Endothelial cell of umbilical vein (primary cell): ENCODE measurements around the gene KCNMA1. TPM values are rescaled to one million over a fixed set of nuclear protein-coding genes. Genes with fewer than 3 reads are reported as not detected.
"Not testable (repeated sequence)": the region's sequence is repeated elsewhere in the genome, so short reads cannot be mapped to it uniquely, and the experiment has no call there.

Experiments used
- BruUV-seq: library from RNA; stranded (reverse); fragments of 400-500 nt; replicated peaks from 2 replicates; lab custom pipeline; 2021; lab: Mats Ljungman, UMichigan
- CTCF ChIA-PET: fragments of 300-600, 350-600 bp; sonication (Branson Sonifier 250); formaldehyde crosslinking; loops from one replicate; lab custom pipeline; 2021; ENCODE audit warnings: antibody characterized with exemption, inconsistent platforms; lab: Charles Lee
- POLR2A ChIA-PET: fragments of 300-600, 350-600 bp; sonication (Branson Sonifier 250); formaldehyde crosslinking; loops from one replicate; lab custom pipeline; 2021; ENCODE audit warnings: antibody characterized with exemption, inconsistent platforms; lab: Charles Lee
- DNase-seq: peaks from one replicate; pipeline ENCODE4 v3.0.0-alpha.2; 2011; ENCODE audit warnings: low read depth, low spot score
- FAIRE-seq: peaks from 2 replicates; lab custom pipeline; 2011; peaks lifted over from hg19 to GRCh38; lab: Jason Lieb, UNC
- H2AFZ ChIP-seq: 2 replicates; pipeline ENCODE4 v1.6.0; 2012; ENCODE audit warnings: low read depth, low read length, control low read depth, inconsistent platforms
- H3K27ac ChIP-seq: 2 replicates; pipeline ENCODE4 v1.5.1; 2011; ENCODE audit warnings: low read depth, mild to moderate bottlenecking, control low read depth, low read length, moderate library complexity; ENCODE audit not compliant: insufficient read depth
- H3K27me3 ChIP-seq, 2 experiments: 2 replicates each; pipeline versions ENCODE4 v1.6.0 to v1.6.1; 2011; ENCODE audit warnings: low read length in 2 of 2, mixed read lengths in 1 of 2; ENCODE audit not compliant: control insufficient read depth in 2 of 2, insufficient read depth in 2 of 2
- H3K36me3 ChIP-seq, 2 experiments: 2 replicates in 1 of 2; 3 replicates in 1 of 2; pipeline ENCODE4 v1.5.1; 2011; ENCODE audit warnings: low read length in 2 of 2, mild to moderate bottlenecking in 1 of 2, moderate library complexity in 1 of 2; ENCODE audit not compliant: control insufficient read depth in 2 of 2, insufficient read depth in 2 of 2; ENCODE audit errors: extremely low read depth in 1 of 2
- H3K4me1 ChIP-seq: 3 replicates; pipeline ENCODE4 v1.5.1; 2011; ENCODE audit warnings: mild to moderate bottlenecking, low read length; ENCODE audit not compliant: control insufficient read depth, insufficient read depth; ENCODE audit errors: extremely low read depth
- H3K4me2 ChIP-seq: 2 replicates; pipeline ENCODE4 v1.6.1; 2011; ENCODE audit warnings: low read length, control low read depth, mixed read lengths; ENCODE audit not compliant: insufficient read depth
- H3K4me3 ChIP-seq, 3 experiments: fragments of 200-600 bp in 1 of 3; sonication (generic), shearing (Covaris generic) in 1 of 3; replicated peaks in 1 of 3; 2 replicates each; pipeline ENCODE4 v1.5.1; 2011 to 2016; ENCODE audit warnings: control low read depth in 3 of 3, low read length in 3 of 3, mild to moderate bottlenecking in 2 of 3, inconsistent platforms in 1 of 3, low read depth in 1 of 3, moderate library complexity in 1 of 3; ENCODE audit not compliant: insufficient read depth in 1 of 3
- H3K79me2 ChIP-seq: 2 replicates; pipeline ENCODE4 v1.6.0; 2012; ENCODE audit warnings: low read length, inconsistent platforms; ENCODE audit not compliant: control insufficient read depth, insufficient read depth
- H3K9ac ChIP-seq: replicated peaks from 2 replicates; pipeline ENCODE3; 2011; ENCODE audit warnings: low read length, control low read depth; ENCODE audit not compliant: insufficient read depth; ENCODE audit errors: extremely low read depth
- H3K9me1 ChIP-seq: replicated peaks from 3 replicates; pipeline ENCODE4 v1.6.0; 2011; ENCODE audit warnings: mild to moderate bottlenecking, low read length; ENCODE audit not compliant: control insufficient read depth, insufficient read depth; ENCODE audit errors: extremely low read depth
- H3K9me3 ChIP-seq: replicated peaks from 2 replicates; pipeline ENCODE4 v1.5.1; 2012; ENCODE audit warnings: low read length, inconsistent platforms; ENCODE audit not compliant: control insufficient read depth, insufficient read depth
- H4K20me1 ChIP-seq: replicated peaks from 2 replicates; pipeline ENCODE3; 2011; ENCODE audit warnings: mild to moderate bottlenecking, low read length; ENCODE audit not compliant: control insufficient read depth, insufficient read depth; ENCODE audit errors: extremely low read depth
- CTCF ChIP-seq, 2 donors: IDR thresholded peaks; 1 replicate in 1 of 2; 2 replicates in 1 of 2; pipeline ENCODE4 v1.5.1; 2011; ENCODE audit warnings: low read length in 2 of 2, mild to moderate bottlenecking in 2 of 2, moderate library complexity in 2 of 2, control low read depth in 1 of 2, inconsistent platforms in 1 of 2, low read depth in 1 of 2; ENCODE audit not compliant: insufficient read depth in 1 of 2; ENCODE audit errors: extremely low read depth in 1 of 2
- EZH2 ChIP-seq: IDR thresholded peaks from 2 replicates; pipeline ENCODE4 v1.6.1; 2012; ENCODE audit warnings: borderline replicate concordance, low read depth, mild to moderate bottlenecking, moderate library complexity, low read length, inconsistent platforms; ENCODE audit not compliant: severe bottlenecking
- FOS ChIP-seq: IDR thresholded peaks from 2 replicates; pipeline ENCODE4 v1.6.1; 2011; ENCODE audit warnings: mild to moderate bottlenecking, low read length, moderate library complexity, borderline replicate concordance; ENCODE audit not compliant: insufficient read depth
- GATA2 ChIP-seq: IDR thresholded peaks from 2 replicates; pipeline ENCODE4 v1.7.0; 2011; ENCODE audit warnings: low read depth, mild to moderate bottlenecking, moderate library complexity, mixed read lengths, low read length; ENCODE audit not compliant: insufficient read length, insufficient read depth
- JUN ChIP-seq: IDR thresholded peaks from 2 replicates; pipeline ENCODE4 v1.6.1; 2011; ENCODE audit warnings: borderline replicate concordance, low read depth; ENCODE audit not compliant: insufficient read length, insufficient read depth
- MAX ChIP-seq: IDR thresholded peaks from 2 replicates; pipeline ENCODE4 v1.6.1; 2011; ENCODE audit not compliant: insufficient read depth, insufficient read length
- MYC ChIP-seq: IDR thresholded peaks from one replicate; pipeline ENCODE4 v1.6.1; 2011; ENCODE audit warnings: mild to moderate bottlenecking, low read depth, low read length
- POLR2A ChIP-seq: IDR thresholded peaks from 2 replicates; pipeline ENCODE4 v1.6.1; 2012; ENCODE audit warnings: low read depth, mild to moderate bottlenecking, control low read depth, low read length
- POLR2AphosphoS5 ChIP-seq: IDR thresholded peaks from 2 replicates; pipeline ENCODE4 v1.6.1; 2012; ENCODE audit warnings: low read depth, mild to moderate bottlenecking, control low read depth, low read length, moderate library complexity; ENCODE audit not compliant: insufficient read depth
- dilution Hi-C: fragments of 300-500 bp; cut with MboI; formaldehyde crosslinking; loops from one replicate; pipeline ENCODE4 v1.15.0; 2019; ENCODE audit warnings: low sequenced_read_pairs; ENCODE audit not compliant: extremely low pct_ligation_motif_present
- intact Hi-C: fragments of 100-400 bp; cut with micrococcal nuclease; formaldehyde crosslinking; loops from one replicate; pipeline ENCODE4 v1.10.0; 2022
- polyA plus RNA-seq, 4 experiments: library from polyadenylated mRNA; depleted of rRNA in 3 of 4; stranded (reverse) in 3 of 4; unstranded in 1 of 4; fragments of >200 nt; gene quantifications; 2 replicates each; pipeline versions ENCODE4 v1.2.1 to v1.2.3, GENCODE V29; 2011 to 2012; ENCODE audit warnings: missing spikeins in 1 of 4
- total RNA-seq: library from RNA; stranded (reverse); gene quantifications from 2 replicates; pipeline ENCODE4 v1.2.3, GENCODE V29; 2021

Gene KCNMA1
- total and polyA plus RNA-seq, 2 donors (not counting 3 experiments of a cell fraction or from before 2014, with no cell fraction given), result 0.10 to 0.82 TPM

- Histone ChIP-seq H3K9ac (no peak overlapping the region), H2AFZ (no peak overlapping the region), H3K36me3 (no peaks in the 10 kb centered on the region), H4K20me1 (no peaks in the 10 kb centered on the region), H3K27ac (no peak overlapping the region), H3K9me3 (no peaks in the 10 kb centered on the region), H3K4me2 (no peak overlapping the region), H3K4me1 (no peaks in the 10 kb centered on the region), H3K9me1 (no peaks in the 10 kb centered on the region), H3K4me3 (no peak overlapping the region), H3K27me3 (peaks cover 4 to 11% of the 10 kb centered on the region in 2 experiments), H3K79me2 (no peaks in the 10 kb centered on the region)
- CTCF ChIA-PET, result interaction anchor here (1.4 kb wide), 1 partner anchor 31 kb away, joined by 5 read pairs; no protein-coding TSS in a partner anchor
- no peak for DNase-seq
- dilution Hi-C loops (no loop called here), intact Hi-C loops (no loop called here)
- TF ChIP-seq CTCF (IDR thresholded peaks at IDR 0.05; ENCODE audit: extremely low read depth in 1 of 2, insufficient read depth in 1 of 2, low read depth in 1 of 2, low read length in 2 of 2) (no peak), MYC (no peak), POLR2A (no peak), JUN (no peak), MAX (no peak), GATA2 (no peak), FOS (no peak), POLR2AphosphoS5 (no peak), EZH2 (no peak)
- FAIRE-seq, result no peak
- POLR2A ChIA-PET, result no interaction called here
- BruUV-seq, result no TSS peak
Measured at GRCh38 chr10:77685432-77685831, 47.8 kb upstream of the KCNMA1 start.

DNA sequence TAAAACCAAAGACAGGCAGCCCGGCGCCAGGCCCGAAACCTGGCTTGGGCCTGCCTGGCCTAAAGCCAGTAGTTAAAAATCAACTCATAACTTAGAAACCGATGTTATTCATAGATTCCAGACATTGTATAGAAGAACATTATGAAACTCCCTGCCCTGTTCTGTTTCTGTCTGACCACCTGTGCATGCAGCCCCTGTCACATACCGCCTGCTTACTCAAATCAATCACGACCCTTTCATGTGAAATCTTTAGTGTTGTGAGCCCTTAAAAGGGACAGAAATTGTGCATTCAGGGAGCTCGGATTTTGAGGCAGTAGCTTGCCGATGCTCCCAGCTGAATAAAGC is 45.5 kb upstream of the KCNMA1 start:
- H3K36me3 ChIP-seq, DNase-seq, H3K27ac ChIP-seq, H3K79me2 ChIP-seq, H3K4me1 ChIP-seq, H3K27me3 ChIP-seq, H3K4me2 ChIP-seq, H3K4me3 ChIP-seq, H3K9me3 ChIP-seq, intact Hi-C loops, POLR2A ChIA-PET, H2AFZ ChIP-seq, H3K9ac ChIP-seq, dilution Hi-C loops, BruUV-seq, H3K9me1 ChIP-seq, FAIRE-seq, H4K20me1 ChIP-seq: not testable (repeated sequence)
- CTCF ChIA-PET, result interaction anchor here (1.0 to 1.9 kb wide), 2 partner anchors 29 to 73 kb away, joined by 3 to 4 read pairs; no protein-coding TSS in a partner anchor
